ENCODE results near the gene WDR91. TPM values are rescaled to one million over a fixed set of nuclear protein-coding genes. Genes with fewer than 3 reads are reported as not detected.
"Not testable (repeated sequence)": the region's sequence is repeated elsewhere in the genome, so short reads cannot be mapped to it uniquely, and the experiment has no call there.

WDR91 gene
- total RNA-seq, 1 experiment from 2014 or later, result 7.0 TPM

DNA sequence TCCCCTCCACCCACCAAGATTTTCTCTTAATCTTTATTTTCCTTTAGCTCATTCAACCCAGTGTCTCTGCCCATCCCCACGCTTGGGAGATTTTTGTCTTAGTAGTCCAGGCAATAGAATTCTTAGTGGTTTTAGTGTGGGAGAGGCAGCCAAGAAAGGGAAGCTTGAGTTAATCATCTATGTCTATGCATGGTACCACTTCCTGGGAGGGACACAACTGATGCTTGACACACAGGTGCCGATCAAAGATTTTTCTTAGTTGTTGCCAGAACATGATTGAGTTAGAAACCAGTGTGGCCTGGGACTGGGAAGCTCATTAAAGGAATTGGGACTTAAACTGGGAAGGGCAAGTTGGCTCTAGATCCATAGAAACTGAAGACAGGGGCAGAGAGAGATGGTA, 25.4 kb upstream of the WDR91 start:
- intact Hi-C loops (cut with micrococcal nuclease; ENCODE audit: unreplicated experiment), result no loop called here

DNA sequence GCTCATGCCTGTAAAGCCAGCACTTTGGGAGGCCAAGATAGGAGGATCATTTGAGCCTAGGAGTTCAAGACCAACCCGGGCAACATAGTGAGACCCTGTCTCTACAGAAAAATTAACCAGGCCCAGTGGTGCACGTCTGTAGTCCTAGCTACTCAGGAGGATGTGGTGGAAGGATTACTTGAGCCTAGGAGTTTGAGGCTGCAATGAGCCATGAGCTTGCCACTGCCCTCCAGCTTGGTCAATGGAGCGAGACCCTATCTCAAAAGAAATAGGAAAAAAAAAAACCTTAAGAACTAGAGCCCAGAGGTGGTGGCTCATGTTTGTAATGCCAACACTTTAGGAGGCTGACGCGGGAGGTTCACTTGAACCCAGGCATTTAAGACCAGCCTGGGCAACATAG, 24.5 kb upstream of the WDR91 start:
- BruUV-seq (replicated peaks), result no TSS peak
- CTCF ChIA-PET, result no interaction called here
- intact Hi-C loops (cut with micrococcal nuclease; ENCODE audit: unreplicated experiment), result no loop called here

More for the DNA sequence above, 25.4 kb upstream of the WDR91 start:
- Histone ChIP-seq H3K4me3 (ENCODE audit: low read depth, low read length, poor library complexity, severe bottlenecking) (no peak overlapping the region), H3K9me3 (ENCODE audit: low read depth, low read length, poor library complexity, severe bottlenecking) (no peaks in the 10 kb centered on the region), H3K27ac (ENCODE audit: low read depth, low read length, poor library complexity, severe bottlenecking) (no peak overlapping the region), H3K36me3 (ENCODE audit: insufficient read depth, low read length, poor library complexity, severe bottlenecking) (no peaks in the 10 kb centered on the region), H3K4me1 (ENCODE audit: insufficient read depth, low read length, poor library complexity, severe bottlenecking) (no peaks in the 10 kb centered on the region), H3K27me3 (replicated peaks; ENCODE audit: insufficient read depth, low read depth, low read length, poor library complexity) (no peaks in the 10 kb centered on the region)
- DNase-seq (ENCODE audit: low spot score), result no peak
- BruUV-seq (replicated peaks), result no TSS peak
- POLR2A ChIA-PET (ENCODE audit: low non-redundant PET), result no interaction called here
- TF ChIP-seq EZH2 (IDR thresholded peaks at IDR 0.05; ENCODE audit: borderline replicate concordance, low read depth, low read length, poor library complexity, severe bottlenecking) (no peak), CTCF (conservative IDR thresholded peaks at IDR 0.05; ENCODE audit: low read depth, low read length) (no peak)
- CTCF ChIA-PET, result interaction anchor here (0.7 kb wide), 1 partner anchor 632 kb away, joined by 3 read pairs; no protein-coding TSS in a partner anchor

GRCh38 chr7:135234727-135235126, 23.4 kb upstream of the WDR91 start:
- POLR2A ChIA-PET (ENCODE audit: low non-redundant PET), result no interaction called here
- Histone ChIP-seq H3K36me3 (ENCODE audit: insufficient read depth, low read length, poor library complexity, severe bottlenecking) (no peaks in the 10 kb centered on the region), H3K4me3 (ENCODE audit: low read depth, low read length, poor library complexity, severe bottlenecking) (no peak overlapping the region), H3K9me3 (ENCODE audit: low read depth, low read length, poor library complexity, severe bottlenecking) (no peaks in the 10 kb centered on the region), H3K4me1 (ENCODE audit: insufficient read depth, low read length, poor library complexity, severe bottlenecking) (no peaks in the 10 kb centered on the region), H3K27ac (ENCODE audit: low read depth, low read length, poor library complexity, severe bottlenecking) (no peak overlapping the region), H3K27me3 (replicated peaks; ENCODE audit: insufficient read depth, low read depth, low read length, poor library complexity) (no peaks in the 10 kb centered on the region)
- no peak for DNase-seq (ENCODE audit: low spot score)
- no peak for TF ChIP-seq CTCF (conservative IDR thresholded peaks at IDR 0.05; ENCODE audit: low read depth, low read length)
- TF ChIP-seq EZH2 (IDR thresholded peaks at IDR 0.05; ENCODE audit: borderline replicate concordance, low read depth, low read length, poor library complexity, severe bottlenecking), result no peak
- intact Hi-C loops (cut with micrococcal nuclease; ENCODE audit: unreplicated experiment), result no loop called here
- CTCF ChIA-PET, result no interaction called here
- no TSS peak for BruUV-seq (replicated peaks)

More for the DNA sequence above, 24.5 kb upstream of the WDR91 start:
- H3K9me3 ChIP-seq (ENCODE audit: low read depth, low read length, poor library complexity, severe bottlenecking), result no peaks in the 10 kb centered on the region
- H3K4me1 ChIP-seq (ENCODE audit: insufficient read depth, low read length, poor library complexity, severe bottlenecking), result no peaks in the 10 kb centered on the region
- TF ChIP-seq CTCF (conservative IDR thresholded peaks at IDR 0.05; ENCODE audit: low read depth, low read length) (no peak), EZH2 (IDR thresholded peaks at IDR 0.05; ENCODE audit: borderline replicate concordance, low read depth, low read length, poor library complexity, severe bottlenecking) (no peak)
- POLR2A ChIA-PET (ENCODE audit: low non-redundant PET), result no interaction called here
- H3K4me3 ChIP-seq (ENCODE audit: low read depth, low read length, poor library complexity, severe bottlenecking), result no peak overlapping the region
- no peaks in the 10 kb centered on the region for H3K36me3 ChIP-seq (ENCODE audit: insufficient read depth, low read length, poor library complexity, severe bottlenecking)
- no peaks in the 10 kb centered on the region for H3K27me3 ChIP-seq (replicated peaks; ENCODE audit: insufficient read depth, low read depth, low read length, poor library complexity)
- H3K27ac ChIP-seq (ENCODE audit: low read depth, low read length, poor library complexity, severe bottlenecking), result no peak overlapping the region
- DNase-seq (ENCODE audit: low spot score), result no peak

GRCh38 chr7:135234095-135234494, 22.8 kb upstream of the WDR91 start:
- H3K9me3 ChIP-seq (ENCODE audit: low read depth, low read length, poor library complexity, severe bottlenecking); H3K4me3 ChIP-seq (ENCODE audit: low read depth, low read length, poor library complexity, severe bottlenecking); BruUV-seq (replicated peaks); H3K27me3 ChIP-seq (replicated peaks; ENCODE audit: insufficient read depth, low read depth, low read length, poor library complexity); intact Hi-C loops (cut with micrococcal nuclease; ENCODE audit: unreplicated experiment); POLR2A ChIA-PET (ENCODE audit: low non-redundant PET); CTCF ChIA-PET; H3K4me1 ChIP-seq (ENCODE audit: insufficient read depth, low read length, poor library complexity, severe bottlenecking); H3K27ac ChIP-seq (ENCODE audit: low read depth, low read length, poor library complexity, severe bottlenecking); DNase-seq (ENCODE audit: low spot score); H3K36me3 ChIP-seq (ENCODE audit: insufficient read depth, low read length, poor library complexity, severe bottlenecking): not testable (repeated sequence)

All from A673 (cell line).